EH (cell line): ENCODE results near the gene PTPN1.
A peak's percentile ranks its signal among the peaks of the same experiment; 100 is the strongest.

Experiments used
- DNase-seq: peaks from one replicate; pipeline ENCODE4 v3.0.0-alpha.2; 2015; ENCODE audit warnings: low read depth

Gene PTPN1

DNA sequence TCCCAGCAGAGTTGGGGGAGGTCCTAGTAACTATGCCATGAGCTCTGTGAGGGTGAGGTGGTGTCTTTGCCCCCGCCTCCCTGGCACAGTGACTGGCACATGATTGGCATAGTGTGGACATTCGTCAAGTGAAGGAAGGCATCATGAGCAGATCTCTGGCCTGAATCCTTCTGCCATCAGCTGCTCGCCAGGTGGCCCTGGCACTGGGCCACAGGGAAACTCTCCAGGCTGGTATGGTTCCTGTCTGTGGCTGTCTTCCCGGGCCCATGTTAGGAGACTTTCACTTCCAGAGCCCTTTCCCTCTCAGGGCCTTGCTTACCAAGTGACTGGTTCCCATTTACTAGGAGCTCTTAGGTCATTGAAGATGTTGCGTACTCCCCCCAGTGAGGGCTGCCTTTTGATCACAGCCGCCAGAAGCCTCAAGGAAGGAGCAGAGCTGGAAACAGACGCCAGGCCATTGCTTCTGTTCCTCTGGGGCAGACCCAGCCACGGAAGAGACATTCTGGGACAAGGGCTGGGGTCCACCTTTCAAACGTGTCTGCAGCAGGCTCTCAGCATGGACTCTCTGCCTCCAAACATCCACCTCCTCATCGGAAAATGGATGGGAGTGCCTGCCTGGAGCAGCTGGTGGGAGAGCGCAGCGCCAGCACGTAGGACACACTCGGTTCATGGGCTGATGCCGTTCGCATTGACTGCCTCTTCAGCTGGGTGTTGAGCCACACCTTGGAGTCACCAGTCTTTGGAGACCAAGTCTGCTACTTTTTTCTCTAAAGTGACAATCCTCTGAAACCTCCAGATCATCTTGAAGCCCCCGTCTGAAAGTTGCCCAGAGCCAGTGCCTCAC lies 67.2 kb downstream of the PTPN1 start:
- no peak for DNase-seq

DNA sequence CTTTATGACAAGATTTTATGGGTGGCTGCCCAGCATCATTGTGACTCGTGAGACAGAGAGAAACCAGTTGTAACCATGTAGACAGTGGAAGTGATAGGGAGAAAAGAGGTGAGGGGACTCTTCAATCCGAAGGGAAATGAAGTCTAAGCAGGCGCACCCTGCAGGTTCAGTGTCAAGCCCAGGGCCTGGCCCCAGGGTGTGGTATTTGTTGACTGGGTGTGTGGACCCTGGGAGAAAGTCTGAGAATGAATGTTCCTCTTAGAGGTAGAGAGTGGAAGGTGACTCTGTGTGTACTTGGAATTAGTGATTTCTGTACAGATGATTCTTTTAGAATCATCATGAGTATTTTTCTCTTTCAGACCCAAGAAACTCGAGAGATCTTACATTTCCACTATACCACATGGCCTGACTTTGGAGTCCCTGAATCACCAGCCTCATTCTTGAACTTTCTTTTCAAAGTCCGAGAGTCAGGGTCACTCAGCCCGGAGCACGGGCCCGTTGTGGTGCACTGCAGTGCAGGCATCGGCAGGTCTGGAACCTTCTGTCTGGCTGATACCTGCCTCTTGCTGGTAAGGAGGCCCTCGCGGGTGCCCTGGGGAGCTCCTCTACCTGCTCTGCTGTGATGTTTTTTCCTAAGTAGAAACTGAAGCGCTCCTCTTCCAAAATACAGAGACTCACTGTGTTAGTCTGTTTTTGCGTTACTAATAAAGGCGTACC lies 68.0 kb downstream of the PTPN1 start:
- no peak for DNase-seq

DNA sequence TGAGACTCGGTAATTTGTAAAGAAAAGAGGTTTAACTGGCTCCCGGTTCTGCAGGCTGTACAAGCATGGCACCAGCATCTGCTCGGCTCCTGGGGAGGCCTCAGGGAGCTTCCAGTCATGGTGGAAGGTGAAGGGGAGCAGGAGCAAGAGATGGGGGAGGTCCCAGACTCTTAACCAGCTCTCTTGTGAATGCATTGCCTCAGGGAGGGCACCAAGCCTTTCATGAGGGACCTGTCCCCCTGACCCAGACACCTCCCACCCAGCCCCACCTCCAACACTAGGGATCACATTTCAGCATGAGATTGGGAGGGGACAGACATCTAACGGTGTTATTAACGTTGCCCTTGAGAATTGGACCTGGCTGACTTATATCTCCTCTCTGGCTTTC lies 68.6 kb downstream of the PTPN1 start:
- DNase-seq: no peak

DNA sequence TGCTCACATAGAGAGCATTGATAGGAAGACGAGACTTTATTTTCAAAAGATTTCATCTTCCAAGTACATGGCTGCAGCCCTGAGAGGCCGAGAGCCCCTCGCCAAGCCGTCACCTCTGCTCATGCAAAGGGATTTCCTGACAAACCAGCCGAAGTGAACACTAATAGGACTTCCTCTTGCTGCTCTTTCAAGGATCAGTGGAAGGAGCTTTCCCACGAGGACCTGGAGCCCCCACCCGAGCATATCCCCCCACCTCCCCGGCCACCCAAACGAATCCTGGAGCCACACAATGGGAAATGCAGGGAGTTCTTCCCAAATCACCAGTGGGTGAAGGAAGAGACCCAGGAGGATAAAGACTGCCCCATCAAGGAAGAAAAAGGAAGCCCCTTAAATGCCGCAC lies 69.3 kb downstream of the PTPN1 start:
- no peak for DNase-seq

DNA sequence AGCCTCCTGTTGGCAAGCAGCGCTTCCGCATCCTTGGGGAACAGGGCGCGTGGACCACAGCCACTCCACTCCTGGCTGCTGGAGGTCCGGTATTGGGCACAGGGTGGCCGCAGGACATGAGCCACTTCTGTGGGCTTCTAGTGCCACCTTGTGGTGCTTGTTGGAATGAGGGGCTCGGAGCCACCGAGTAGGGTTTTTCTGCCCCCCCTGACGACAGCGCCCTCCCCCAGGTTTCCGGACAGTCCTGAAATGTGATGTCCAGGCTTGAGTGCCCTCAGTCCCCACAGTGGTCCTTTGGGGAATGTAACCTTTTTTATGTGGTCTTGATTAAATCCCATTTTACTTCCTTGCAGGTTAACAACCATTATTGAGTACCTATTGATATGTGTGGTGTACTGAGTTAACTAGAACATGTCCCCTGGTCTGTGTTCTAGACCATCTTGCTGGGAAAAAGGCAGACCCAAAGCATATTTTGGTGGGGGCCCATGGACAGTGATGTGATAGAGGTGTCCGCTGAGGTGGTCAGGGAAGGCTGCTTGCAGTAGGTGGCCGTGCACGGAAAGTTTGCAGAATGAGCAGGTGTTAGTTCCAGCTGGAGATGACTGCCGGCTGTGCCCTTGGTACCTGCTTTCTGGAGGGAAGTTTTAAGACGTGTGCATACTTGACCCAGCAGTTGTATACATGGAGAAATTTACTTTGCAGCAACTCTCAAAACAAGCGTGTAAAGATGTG lies 70.0 kb downstream of the PTPN1 start:
- DNase-seq: peak; percentile 65

DNA sequence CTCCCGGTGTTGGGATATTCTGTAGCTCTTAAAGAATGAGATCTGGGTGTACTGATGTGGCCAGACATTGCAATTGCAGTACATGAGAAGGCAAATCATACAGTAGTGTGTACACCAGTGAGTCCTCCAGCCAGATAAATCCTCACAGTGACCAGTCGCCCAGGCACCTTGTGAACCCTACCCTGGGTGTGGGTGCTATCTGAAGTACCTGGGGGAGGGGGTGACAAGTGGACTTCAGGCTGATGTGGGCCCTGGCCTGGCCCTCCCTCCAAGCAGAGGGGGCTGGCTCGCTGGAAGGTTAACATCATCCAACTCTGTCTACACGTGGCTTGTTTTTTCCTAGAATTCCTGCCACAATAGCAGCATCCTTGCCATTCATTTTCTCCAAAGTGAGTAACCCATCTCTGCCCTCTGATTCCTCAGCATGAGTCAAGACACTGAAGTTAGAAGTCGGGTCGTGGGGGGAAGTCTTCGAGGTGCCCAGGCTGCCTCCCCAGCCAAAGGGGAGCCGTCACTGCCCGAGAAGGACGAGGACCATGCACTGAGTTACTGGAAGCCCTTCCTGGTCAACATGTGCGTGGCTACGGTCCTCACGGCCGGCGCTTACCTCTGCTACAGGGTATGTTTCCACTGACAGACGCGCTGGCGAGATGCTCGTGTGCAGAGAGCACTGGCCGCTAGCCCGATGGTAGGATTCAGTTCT lies 70.8 kb downstream of the PTPN1 start:
- no peak for DNase-seq

DNA sequence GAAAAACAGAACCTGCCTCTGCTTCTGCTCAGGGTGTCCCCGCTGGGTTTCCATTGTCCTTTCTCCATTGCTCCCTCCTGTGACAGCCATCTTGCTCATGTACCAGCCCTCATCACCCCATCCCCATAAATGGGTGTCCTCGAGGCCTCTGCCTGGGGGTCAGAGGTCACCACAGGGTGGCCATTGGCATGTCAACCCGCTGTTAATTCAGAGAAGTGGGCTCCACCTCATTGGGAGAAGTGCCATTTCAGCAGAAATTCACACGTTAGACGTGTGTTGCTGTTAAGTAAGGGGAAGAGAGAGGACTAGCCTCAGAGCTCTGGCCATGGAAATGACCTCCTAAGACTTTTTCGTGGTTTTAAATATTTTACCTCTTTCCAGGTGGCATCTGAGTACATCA lies 71.9 kb downstream of the PTPN1 start:
- no peak for DNase-seq

DNA sequence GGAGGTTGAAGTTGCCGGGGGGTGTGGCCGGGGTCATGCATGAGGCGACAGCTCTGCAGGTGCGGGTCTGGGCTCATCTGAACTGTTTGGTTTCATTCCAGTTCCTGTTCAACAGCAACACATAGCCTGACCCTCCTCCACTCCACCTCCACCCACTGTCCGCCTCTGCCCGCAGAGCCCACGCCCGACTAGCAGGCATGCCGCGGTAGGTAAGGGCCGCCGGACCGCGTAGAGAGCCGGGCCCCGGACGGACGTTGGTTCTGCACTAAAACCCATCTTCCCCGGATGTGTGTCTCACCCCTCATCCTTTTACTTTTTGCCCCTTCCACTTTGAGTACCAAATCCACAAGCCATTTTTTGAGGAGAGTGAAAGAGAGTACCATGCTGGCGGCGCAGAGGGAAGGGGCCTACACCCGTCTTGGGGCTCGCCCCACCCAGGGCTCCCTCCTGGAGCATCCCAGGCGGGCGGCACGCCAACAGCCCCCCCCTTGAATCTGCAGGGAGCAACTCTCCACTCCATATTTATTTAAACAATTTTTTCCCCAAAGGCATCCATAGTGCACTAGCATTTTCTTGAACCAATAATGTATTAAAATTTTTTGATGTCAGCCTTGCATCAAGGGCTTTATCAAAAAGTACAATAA lies 72.5 kb downstream of the PTPN1 start:
- DNase-seq: no peak

DNA sequence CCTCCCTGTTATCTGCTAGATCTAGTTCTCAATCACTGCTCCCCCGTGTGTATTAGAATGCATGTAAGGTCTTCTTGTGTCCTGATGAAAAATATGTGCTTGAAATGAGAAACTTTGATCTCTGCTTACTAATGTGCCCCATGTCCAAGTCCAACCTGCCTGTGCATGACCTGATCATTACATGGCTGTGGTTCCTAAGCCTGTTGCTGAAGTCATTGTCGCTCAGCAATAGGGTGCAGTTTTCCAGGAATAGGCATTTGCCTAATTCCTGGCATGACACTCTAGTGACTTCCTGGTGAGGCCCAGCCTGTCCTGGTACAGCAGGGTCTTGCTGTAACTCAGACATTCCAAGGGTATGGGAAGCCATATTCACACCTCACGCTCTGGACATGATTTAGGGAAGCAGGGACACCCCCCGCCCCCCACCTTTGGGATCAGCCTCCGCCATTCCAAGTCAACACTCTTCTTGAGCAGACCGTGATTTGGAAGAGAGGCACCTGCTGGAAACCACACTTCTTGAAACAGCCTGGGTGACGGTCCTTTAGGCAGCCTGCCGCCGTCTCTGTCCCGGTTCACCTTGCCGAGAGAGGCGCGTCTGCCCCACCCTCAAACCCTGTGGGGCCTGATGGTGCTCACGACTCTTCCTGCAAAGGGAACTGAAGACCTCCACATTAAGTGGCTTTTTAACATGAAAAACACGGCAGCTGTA lies 73.4 kb downstream of the PTPN1 start:
- DNase-seq: no peak

DNA sequence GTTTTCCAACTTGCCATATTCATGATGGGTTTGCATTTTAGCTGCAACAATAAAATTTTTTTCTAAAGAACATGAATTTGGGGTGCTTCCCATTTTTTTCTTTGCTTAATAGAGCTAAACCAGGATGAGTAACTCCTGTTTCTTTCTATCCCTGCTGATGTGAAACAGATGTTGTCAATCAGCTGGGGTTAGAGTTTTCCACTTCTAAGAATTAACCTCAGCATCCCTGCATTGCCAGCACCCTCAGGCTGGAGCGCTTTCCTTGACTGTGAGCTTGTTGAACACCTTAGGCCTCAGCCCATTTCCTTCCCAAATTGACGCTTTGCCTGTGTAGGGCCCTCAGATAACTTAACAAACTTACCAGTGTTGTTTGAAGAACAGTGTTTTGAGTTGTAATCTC lies 74.5 kb downstream of the PTPN1 start:
- DNase-seq: no peak

DNA sequence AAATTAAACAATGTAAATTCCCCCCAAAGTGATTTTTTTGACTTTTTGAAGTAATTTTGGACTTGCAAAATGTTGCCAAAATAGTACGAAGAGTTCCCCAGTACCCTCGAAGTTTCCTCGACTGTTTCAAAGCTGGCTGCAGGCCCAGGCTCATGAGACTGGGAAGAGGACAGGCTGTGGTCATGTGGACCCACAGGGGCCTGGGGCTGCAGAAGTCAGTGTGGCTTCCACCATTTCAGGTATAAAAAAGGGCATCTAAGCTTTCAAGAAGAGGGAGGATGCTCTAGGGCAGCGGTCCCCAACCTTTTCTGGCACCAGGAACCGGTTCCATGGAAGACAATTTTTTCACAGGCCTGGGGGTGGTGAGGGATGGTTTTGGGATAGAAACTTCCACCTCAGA lies 75.0 kb downstream of the PTPN1 start:
- no peak for DNase-seq

DNA sequence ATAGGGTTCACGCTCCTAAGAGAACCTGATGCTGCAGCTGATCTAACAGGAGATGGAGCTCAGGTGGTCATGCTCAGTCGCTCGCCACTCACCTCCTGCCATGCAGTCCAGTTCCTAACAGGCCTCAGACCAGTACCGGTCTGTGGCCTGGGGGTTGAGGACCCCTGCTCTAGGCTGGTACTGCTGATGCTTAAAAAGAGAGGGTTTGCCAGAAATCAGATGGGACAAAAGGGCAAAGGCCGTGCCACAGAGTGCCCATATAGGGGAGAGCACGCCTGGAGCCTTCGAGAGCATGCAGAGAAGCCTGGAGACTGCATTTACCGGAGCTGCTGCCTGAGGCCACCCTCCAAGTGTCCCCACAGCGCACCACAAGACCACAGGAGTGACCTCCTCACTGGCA lies 75.5 kb downstream of the PTPN1 start:
- DNase-seq: no peak

DNA sequence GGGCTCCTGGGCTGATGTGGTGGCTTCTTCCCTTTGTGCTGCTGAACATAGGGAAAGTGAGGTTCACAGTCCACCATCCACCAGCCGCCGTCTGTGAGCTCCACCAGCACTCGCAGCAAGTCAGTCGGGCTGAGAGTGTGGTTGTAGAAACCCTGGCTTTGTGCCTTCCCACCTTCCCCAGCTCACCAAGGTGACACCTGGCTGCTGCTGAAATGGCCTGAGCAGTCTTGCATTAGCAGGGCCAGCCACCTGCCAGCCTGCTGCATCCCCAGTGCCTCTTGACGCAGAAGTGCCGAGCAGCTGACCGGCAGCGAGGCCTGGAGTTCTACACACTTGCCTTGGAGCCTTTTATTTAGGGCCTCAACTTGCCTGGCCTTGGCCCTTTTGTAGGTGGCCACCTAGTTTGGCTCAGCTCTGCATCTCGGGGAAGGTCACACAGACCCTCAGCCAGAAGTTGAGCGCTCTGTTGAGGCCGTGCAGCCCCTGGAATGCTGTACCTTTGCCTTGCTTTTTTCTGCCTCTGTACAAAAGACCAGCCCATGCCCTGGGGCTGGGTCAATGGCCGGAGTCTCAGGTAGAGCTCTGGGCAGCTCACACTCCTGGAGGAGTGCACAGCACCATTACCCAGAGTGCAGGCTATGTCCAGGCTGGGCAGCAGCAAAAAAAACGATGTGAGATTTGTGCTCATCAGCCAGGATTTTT lies 76.5 kb downstream of the PTPN1 start:
- no peak for DNase-seq

DNA sequence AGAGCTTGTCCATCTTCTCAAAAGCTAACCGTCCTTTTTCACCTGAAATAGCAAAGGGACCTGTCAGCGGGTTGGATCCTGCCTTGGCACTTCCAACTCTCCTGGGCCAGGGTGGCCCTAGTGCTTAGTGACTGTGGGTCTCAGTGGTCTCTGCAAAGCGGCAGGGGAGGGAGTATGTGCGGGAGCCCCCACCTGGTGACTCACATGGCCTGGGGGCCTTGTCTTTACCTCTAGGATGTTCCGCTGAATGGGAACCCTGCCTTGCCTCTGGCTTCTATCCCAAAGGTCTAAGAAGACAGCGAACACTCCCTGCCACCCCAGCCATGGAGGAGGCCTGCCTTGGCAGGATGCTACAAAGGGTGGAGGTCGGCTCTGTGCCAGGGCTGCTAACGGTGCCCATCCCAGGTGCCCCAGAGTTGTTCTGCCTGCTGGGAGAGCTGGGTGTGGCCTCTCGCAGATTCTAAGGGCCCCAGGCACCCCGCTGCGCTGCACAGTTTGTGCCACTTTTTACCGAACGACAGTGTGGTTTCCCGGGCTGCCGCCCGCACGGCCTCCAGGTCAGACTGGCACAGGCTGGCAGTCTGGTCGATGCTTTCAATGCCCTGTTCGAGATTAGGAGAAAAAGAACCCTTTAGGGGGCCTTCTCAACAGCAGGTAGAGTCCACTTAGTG lies 77.2 kb downstream of the PTPN1 start:
- DNase-seq: no peak

DNA sequence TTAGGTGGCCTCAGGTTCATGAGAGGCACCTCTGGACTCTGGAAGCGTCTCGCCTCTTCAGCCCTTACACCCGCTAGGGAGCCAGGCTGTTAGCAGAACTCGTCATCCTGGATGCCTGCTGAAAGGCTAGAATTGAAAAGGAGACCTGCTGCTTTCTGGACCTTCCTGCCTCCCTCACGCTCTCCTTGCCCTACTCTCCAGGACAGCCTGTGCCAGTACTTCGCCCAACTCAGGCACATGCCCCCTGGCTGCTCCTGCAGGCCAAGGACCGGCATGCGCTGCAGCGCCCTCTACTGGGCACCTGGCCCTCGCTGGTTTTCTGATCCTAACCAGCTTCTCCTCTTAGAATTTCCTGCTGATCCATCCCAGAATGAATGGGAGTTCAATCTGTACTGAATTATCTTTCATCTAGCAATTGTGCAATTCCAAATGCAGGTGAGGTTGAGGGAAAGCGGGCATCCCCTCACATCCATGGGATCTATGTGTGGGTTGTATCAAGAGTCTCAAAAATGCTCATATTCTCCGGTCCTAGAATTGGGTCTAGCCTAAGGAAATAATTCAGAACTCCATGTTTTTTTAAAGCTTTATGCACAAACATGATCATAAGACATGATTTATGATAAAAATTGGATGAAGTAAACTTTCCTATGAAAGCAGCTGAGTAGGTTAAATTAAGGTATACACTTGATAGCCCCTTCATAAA lies 78.0 kb downstream of the PTPN1 start:
- peak; percentile 63 for DNase-seq

DNA sequence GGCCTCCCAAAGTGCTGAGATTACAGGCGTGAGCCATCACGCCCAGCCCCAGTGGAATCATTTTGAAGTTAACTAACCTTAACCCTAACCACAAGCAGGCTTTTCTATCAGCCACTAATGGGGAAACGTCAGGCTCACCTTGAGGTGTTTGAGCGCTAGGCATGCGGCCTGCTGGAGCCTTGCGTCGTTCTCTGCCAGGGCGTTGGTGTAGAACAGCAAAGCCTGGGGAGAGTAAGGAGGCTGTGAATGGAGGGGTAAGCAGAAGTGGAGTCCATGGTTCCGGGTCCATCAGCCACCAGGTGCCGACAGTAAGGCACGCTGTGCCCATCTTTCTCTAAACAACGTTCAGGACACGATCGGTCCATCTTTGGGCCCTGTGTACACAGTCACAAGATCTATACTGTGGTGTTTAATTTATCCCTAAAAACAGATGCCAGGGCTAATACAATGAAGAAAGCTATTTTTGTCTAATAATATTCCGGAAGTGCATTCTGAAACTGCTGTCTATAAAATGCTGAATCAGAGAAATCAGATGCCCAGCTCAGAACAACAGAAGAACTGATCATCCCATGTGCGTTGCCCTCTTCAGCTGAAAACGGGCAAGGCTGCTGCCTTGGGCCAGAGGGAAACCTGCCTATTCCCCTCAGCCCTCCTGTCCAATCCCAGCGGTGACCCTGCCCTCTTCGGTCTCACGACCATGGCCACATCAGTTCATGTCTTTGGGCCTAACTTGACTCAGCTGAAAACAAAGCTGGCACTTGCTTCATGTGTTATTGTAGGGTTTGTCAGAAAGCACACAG lies 79.6 kb downstream of the PTPN1 start:
- DNase-seq: no peak

DNA sequence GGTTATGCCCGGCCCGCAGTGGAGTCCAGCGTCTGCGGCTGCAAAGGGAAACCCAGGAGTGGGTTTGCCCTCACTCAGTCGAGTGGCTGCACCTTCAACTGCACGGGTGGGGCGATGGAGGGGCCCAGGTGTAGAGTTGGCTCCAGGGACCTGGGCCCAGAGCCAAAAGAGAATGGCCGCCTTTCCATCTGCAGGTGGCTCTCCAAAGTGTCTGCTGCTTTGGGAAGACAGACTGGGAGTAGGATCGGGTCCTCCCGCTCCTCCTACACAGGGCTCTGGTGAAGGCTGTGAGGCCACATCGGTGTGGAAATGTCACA lies 80.1 kb downstream of the PTPN1 start:
- no peak for DNase-seq

DNA sequence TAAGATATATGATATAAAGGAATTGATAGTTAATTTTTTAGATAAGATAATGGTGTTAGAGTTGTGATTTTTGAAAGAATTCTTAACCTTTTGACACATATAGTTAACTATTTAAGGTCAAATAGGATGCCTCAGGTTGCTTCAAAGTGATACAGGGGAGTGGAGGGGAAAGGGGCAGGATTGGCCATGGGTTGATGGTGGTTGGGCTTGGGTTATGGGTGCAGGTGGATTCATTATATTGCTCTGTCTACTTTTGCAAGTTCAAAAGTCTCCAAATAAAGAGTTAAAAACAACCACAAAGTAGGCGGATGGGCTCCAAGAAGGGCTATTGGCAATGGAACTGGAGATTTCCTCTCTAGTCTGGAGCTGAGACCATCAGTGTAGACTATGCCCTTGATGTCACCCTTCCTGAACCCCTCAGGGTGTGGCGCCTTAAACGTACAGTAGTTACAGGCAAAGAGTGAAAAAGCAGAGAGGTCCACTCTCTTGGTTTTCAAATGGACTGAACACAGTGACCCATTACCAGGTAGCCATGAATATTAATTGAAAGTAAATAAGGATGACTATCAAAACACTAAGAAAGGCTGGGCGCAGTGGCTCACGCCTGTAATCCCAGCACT lies 81.2 kb downstream of the PTPN1 start:
- no peak for DNase-seq
